Glomerular visceral epithelial cell (primary cell): ENCODE measurements around the gene UBN2.

Source experiments
- DNase-seq: peaks from one replicate; pipeline ENCODE4 v3.0.0-alpha.2; 2016; ENCODE audit errors: extremely low spot score

Gene UBN2

DNA sequence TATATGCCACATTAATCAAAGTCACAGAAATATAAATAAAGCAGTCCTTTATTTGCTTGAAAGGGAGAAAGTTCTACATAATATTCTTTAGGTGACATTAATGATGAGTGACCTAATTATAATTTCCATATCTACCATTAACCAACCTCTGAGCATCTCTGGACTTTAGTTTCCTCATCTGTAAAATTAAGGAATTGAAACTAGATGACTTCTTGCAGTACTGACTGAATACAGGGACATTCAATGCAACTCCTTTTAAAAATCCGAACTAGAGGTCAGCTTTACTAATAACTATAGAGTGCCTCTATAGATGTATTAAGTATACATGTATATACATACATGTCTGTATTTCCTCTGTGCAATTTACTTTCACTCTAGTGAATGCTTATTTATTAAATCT lies 114.0 kb downstream of the UBN2 start:
- no peak for DNase-seq

DNA sequence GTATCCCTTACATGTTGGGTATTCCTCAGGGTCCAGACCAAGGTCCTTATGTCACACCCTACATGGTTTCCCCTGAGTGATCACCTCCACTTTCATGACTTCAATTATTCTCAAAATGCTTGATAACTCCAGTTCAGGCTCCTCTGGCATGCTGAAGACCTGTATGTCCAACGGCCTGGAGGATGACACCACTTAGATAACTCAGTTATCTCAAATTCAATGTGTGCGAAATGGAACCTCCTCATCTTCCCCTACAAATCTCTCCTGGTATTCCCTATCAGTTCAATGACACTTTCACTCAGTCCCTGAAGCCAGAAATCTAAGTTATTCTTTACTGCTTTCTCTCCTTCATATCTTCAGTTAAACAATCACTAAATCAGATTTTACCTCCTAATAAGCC lies 120.0 kb downstream of the UBN2 start:
- DNase-seq = no peak

- DNase-seq = no peak
Observed at GRCh38 chr7:139354729-139355128, 123.7 kb downstream of the UBN2 start.

GRCh38 chr7:139355320-139355719 lies 124.3 kb downstream of the UBN2 start:
- DNase-seq = no peak
